GM19240 (cell line): ENCODE data around the gene GPR148.

Experiments
- DNase-seq: peaks from one replicate; pipeline ENCODE4 v3.0.0; 2011; ENCODE audit warnings: low spot score; ENCODE audit not compliant: insufficient read length

GPR148 gene

DNA sequence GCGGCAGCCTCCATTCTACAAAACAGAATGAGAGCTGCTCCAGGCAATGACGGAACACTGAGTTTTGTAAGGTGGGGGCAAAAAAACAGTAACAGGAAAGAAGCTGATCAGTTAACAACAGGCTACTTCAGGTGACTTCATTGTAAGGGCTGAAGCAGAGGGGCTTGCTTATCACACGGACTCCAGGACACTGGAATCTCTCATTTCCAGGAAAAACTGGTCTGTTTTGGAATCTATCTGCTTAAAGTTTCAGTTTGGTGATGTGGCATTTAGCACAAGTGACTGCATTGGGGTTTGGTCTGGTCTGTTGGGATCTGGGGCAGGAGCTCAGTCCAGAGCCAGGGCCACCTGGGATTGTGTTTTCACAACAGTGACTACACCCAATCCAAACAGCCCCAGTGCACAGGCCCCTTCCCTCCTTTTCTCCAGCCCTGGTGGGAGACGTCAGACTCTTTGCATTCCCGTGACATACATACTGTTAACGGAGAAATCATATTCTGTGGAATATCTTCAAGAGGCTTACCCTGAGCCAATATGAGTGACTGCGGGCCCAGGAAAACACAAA, 40.6 kb downstream of the GPR148 start:
- DNase-seq = no peak

DNA sequence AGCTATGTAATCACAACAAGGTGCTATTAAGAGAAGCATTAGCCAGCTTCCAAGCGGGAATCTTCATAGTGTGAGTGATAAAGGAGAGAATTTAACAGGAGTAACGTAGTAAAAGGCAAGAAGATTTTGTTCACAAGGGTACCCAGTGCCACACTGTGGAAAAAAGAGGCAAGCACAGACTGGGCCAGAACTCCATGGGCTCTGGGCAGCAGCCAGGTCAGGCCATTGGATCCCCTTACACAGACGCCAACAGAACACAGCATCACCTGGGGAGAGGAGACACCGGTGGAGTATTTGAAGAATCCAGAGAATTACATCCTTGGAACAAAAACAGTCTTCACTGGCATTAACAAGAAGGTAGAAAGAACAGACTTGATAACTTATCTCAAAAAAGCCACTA, 47.7 kb downstream of the GPR148 start:
- no peak for DNase-seq

- no peak for DNase-seq
Observed at GRCh38 chr2:130778781-130779180, 49.9 kb downstream of the GPR148 start.
